GM12801 (cell line): Measurements from ENCODE around the gene SYNDIG1.

Source experiments
- CTCF ChIP-seq: IDR thresholded peaks from one replicate; pipeline ENCODE4 v1.5.1; 2011; ENCODE audit warnings: control low read depth; ENCODE audit not compliant: insufficient read length; ENCODE audit errors: extremely low read depth

The SYNDIG1 gene

GRCh38 chr20:24494460-24494920, 25.1 kb downstream of the SYNDIG1 start:
- TF ChIP-seq CTCF = no peak

GRCh38 chr20:24495266-24495665, 25.8 kb downstream of the SYNDIG1 start:
- TF ChIP-seq CTCF = no peak

- TF ChIP-seq CTCF = no peak
These were observed 28.4 kb downstream of the SYNDIG1 start for GRCh38 chr20:24497851-24498250.

- no peak for TF ChIP-seq CTCF
These were observed 29.2 kb downstream of the SYNDIG1 start for GRCh38 chr20:24498641-24499040.

GRCh38 chr20:24499472-24499871, 30.0 kb downstream of the SYNDIG1 start:
- TF ChIP-seq CTCF = no peak

- TF ChIP-seq CTCF = no peak
These were observed 32.5 kb downstream of the SYNDIG1 start for GRCh38 chr20:24501764-24502556.

GRCh38 chr20:24502661-24503060, 33.2 kb downstream of the SYNDIG1 start:
- TF ChIP-seq CTCF = no peak
